GM18526 (cell line): ENCODE data around the gene EPHB4.

ENCODE experiments used
- POLR2A ChIP-seq: IDR thresholded peaks from 3 replicates; pipeline ENCODE4 v1.6.1; 2011; ENCODE audit not compliant: insufficient read length; ENCODE audit errors: extremely low read depth

EPHB4 gene

GRCh38 chr7:100783804-100784203 lies 43.5 kb downstream of the EPHB4 start:
- TF ChIP-seq POLR2A: no peak

GRCh38 chr7:100781255-100781654 lies 46.1 kb downstream of the EPHB4 start:
- no peak for TF ChIP-seq POLR2A

- no peak for TF ChIP-seq POLR2A
Measured at GRCh38 chr7:100779359-100779758, 48.0 kb downstream of the EPHB4 start.

- no peak for TF ChIP-seq POLR2A
Measured at GRCh38 chr7:100778061-100778621, 49.2 kb downstream of the EPHB4 start.

- TF ChIP-seq POLR2A: no peak
Measured at GRCh38 chr7:100773491-100773890, 53.8 kb downstream of the EPHB4 start.

- TF ChIP-seq POLR2A: no peak
Measured at GRCh38 chr7:100768784-100769183, 58.5 kb downstream of the EPHB4 start.

GRCh38 chr7:100765250-100765649 lies 62.1 kb downstream of the EPHB4 start:
- no peak for TF ChIP-seq POLR2A

- TF ChIP-seq POLR2A: no peak
Measured at GRCh38 chr7:100764841-100765240, 62.5 kb downstream of the EPHB4 start.

GRCh38 chr7:100763556-100764140 lies 63.7 kb downstream of the EPHB4 start:
- TF ChIP-seq POLR2A: no peak

GRCh38 chr7:100759357-100760171 lies 67.8 kb downstream of the EPHB4 start:
- no peak for TF ChIP-seq POLR2A

GRCh38 chr7:100753750-100754149 lies 73.6 kb downstream of the EPHB4 start:
- TF ChIP-seq POLR2A: no peak

- no peak for TF ChIP-seq POLR2A
Measured at GRCh38 chr7:100752994-100753393, 74.3 kb downstream of the EPHB4 start.
